BJ (cell line): Measurements from ENCODE around the gene SETSIP. TPM values are rescaled to one million over a fixed set of nuclear protein-coding genes. Genes with fewer than 3 reads are reported as not detected.

Experiments
- CTCF ChIA-PET: fragments of 350-600 bp; formaldehyde crosslinking; extraction: SDS; loops from one replicate; lab custom pipeline; 2021; ENCODE audit warnings: antibody characterized with exemption, inconsistent platforms; lab: Yijun Ruan, JAX
- POLR2A ChIA-PET: fragments of 300-600 bp; sonication (Branson Sonifier 250); formaldehyde crosslinking; extraction: SDS; loops from one replicate; lab custom pipeline; 2021; ENCODE audit warnings: antibody characterized with exemption; lab: Charles Lee
- DNase-seq: peaks from one replicate; pipeline ENCODE4 v3.0.0-alpha.2; 2011; ENCODE audit warnings: low read depth
- H3K27me3 ChIP-seq: 2 replicates; pipeline ENCODE4 v1.6.0; 2011; ENCODE audit warnings: low read length; ENCODE audit not compliant: control insufficient read depth, insufficient read depth
- H3K36me3 ChIP-seq: 2 replicates; pipeline ENCODE4 v1.5.1; 2011; ENCODE audit warnings: low read length; ENCODE audit not compliant: control insufficient read depth, insufficient read depth
- H3K4me3 ChIP-seq: 2 replicates; pipeline ENCODE4 v1.5.1; 2011; ENCODE audit warnings: low read depth, mild to moderate bottlenecking, control low read depth, low read length
- polyA minus RNA-seq: library from RNA; depleted of rRNA, polyadenylated mRNA; stranded (reverse); fragments of >200 nt; gene quantifications from 2 replicates; pipeline ENCODE4 v1.2.3, GENCODE V29; 2011; rRNA and poly(A)+ RNA removed
- polyA plus RNA-seq: library from polyadenylated mRNA; depleted of rRNA; stranded (reverse); fragments of >200 nt; gene quantifications from 2 replicates; pipeline ENCODE4 v1.2.3, GENCODE V29; 2011; rRNA removed
- TF ChIP-seq, protein P1 (sequence below): IDR thresholded peaks from 2 replicates; pipeline ENCODE4 v1.5.1; 2011; ENCODE audit warnings: low read depth, mild to moderate bottlenecking, control low read depth, inconsistent platforms, low read length, moderate library complexity; ENCODE audit not compliant: insufficient read depth

The SETSIP gene, protein sequence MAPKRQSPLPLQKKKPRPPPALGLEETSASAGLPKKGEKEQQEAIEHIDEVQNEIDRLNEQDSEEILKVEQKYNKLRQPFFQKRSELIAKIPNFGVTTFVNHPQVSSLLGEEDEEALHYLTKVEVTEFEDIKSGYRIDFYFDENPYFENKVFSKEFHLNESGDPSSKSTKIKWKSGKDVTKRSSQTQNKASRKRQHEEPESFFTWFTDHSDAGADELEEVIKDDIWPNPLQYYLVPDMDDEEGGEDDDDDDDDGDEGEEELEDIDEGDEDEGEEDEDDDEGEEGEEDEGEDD
- polyA plus RNA-seq (0.15 TPM in 1 of 2 replicates, not detected in the other), polyA minus RNA-seq (not detected in 2 replicates)

DNA sequence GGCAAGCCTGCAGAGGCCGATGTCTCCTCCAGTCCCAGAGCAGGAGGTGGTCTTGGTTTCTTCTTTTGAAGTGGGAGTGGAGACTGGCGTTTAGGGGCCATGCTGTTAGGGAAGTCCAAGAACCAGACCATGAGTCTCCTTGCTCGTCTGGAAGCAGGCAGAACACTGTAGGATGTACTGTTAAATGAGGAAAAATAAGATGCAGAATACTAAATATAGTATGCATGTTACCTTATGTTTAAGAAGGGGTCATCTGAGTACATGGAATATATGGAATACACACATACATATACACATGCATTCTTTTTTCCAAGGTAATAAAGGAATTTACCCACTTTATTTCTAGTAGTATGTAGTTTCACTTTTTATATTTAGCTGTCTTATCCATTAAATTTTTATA is at the start of gene SETSIP:
Gene SETSIP (minus strand): TSS at position 101 of the 400 bp plus-strand sequence. CDS start 0 bp downstream, at position 101.
- Histone ChIP-seq H3K4me3 (no peak within 1 kb of the TSS), H3K36me3 (no peaks in the 10 kb centered on the region), H3K27me3 (no peaks in the 10 kb centered on the region)
- CTCF ChIA-PET: interaction anchor here (0.6 kb wide), 1 partner anchor 79 kb away, joined by 4 read pairs; no protein-coding TSS in a partner anchor
- no peak for DNase-seq
- TF ChIP-seq, protein P1, sequence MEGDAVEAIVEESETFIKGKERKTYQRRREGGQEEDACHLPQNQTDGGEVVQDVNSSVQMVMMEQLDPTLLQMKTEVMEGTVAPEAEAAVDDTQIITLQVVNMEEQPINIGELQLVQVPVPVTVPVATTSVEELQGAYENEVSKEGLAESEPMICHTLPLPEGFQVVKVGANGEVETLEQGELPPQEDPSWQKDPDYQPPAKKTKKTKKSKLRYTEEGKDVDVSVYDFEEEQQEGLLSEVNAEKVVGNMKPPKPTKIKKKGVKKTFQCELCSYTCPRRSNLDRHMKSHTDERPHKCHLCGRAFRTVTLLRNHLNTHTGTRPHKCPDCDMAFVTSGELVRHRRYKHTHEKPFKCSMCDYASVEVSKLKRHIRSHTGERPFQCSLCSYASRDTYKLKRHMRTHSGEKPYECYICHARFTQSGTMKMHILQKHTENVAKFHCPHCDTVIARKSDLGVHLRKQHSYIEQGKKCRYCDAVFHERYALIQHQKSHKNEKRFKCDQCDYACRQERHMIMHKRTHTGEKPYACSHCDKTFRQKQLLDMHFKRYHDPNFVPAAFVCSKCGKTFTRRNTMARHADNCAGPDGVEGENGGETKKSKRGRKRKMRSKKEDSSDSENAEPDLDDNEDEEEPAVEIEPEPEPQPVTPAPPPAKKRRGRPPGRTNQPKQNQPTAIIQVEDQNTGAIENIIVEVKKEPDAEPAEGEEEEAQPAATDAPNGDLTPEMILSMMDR: no peak
- POLR2A ChIA-PET: no interaction called here

DNA sequence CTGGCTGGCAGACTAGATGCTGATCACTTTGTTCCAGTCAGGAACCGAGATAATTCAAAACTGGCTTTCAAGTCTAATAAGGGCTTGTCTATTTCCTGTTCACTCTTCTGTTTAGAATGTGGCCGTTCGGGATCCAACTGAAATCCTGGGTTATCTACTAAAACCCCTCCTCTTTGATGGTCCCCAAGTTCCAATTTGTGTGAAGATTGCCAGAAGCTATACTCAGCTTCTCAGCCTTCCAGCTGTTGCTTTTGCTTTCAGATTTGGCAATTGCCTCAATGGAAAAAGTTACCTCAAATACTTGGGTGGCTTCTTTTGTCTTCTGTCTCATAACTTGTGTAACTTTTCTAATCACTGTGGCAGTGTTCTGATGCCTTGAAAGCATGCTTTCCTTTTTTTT is 48.7 kb upstream of the SETSIP start:
- TF ChIP-seq, protein P1: no peak
- CTCF ChIA-PET: no interaction called here
- Histone ChIP-seq H3K4me3 (no peak overlapping the region), H3K27me3 (no peaks in the 10 kb centered on the region), H3K36me3 (no peaks in the 10 kb centered on the region)
- no peak for DNase-seq
- POLR2A ChIA-PET: no interaction called here

DNA sequence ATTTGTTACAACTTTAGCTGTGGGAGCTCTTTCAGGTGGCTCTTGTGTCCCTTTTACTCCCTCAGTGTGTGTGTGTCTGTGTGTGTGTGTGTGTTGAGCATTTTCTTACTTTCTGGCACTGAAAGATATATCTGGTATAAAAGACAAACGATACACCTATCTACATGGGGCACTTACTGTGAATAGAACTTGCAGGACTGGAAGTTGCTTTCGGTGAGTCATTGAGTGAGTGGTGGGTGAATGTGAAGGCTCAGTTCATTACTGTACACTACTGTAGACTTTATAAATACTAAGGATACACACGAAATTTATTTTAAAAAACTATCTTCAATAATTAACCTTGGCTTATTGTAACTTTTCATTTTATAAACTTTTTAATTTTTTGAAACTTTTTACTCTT is 43.6 kb upstream of the SETSIP start:
- CTCF ChIA-PET: no interaction called here
- Histone ChIP-seq H3K27me3 (no peaks in the 10 kb centered on the region), H3K36me3 (no peaks in the 10 kb centered on the region), H3K4me3 (no peak overlapping the region)
- POLR2A ChIA-PET: no interaction called here
- TF ChIP-seq, protein P1: no peak
- DNase-seq: no peak

DNA sequence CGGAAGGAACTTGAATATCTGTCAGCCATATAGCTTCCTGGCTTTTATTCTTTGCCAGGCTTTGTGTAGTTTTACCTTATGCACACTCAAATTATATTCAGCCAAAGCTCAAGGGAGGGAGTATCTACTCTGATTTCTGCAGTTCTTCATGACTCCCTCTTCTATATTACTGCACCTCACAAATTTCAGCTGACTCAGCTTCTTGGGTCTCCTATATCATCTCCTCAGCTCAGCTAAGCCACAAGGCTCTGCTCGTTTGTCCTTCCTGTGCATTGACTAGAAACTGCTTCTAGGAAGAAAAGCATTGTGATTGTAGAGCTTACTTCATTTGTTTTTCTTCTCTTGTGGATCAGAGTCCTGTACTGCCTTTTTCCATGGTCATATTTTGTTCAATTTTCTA is 42.3 kb upstream of the SETSIP start:
- DNase-seq: no peak
- Histone ChIP-seq H3K36me3 (no peaks in the 10 kb centered on the region), H3K27me3 (no peaks in the 10 kb centered on the region), H3K4me3 (no peak overlapping the region)
- ChIA-PET POLR2A (no interaction called here), CTCF (no interaction called here)
- TF ChIP-seq, protein P1: no peak

DNA sequence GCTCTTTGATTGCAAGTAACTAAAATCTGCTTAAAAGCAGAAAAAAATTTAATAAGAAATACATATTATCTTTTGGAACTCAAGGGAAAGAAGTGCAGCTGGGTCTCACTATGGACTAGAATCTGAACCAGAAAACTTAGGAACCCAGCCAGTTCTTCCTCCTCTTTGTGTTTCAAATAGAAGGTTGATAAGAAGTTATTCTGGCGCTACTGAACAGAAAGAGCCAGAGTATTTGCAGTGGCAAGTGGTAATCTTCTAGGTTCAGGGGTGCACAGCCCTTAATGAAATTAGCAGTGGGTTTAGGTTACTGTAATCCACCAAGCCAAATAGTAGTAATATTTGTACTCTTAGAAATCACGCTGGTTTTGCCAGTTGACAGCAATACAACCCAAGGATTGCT is 33.4 kb upstream of the SETSIP start:
- Histone ChIP-seq H3K4me3 (no peak overlapping the region), H3K36me3 (no peaks in the 10 kb centered on the region), H3K27me3 (no peaks in the 10 kb centered on the region)
- ChIA-PET POLR2A (no interaction called here), CTCF (no interaction called here)
- TF ChIP-seq, protein P1: no peak
- no peak for DNase-seq
